Gastrocnemius medialis (tissue), 4 donors: ENCODE results near the gene USP46. TPM values are rescaled to one million over a fixed set of nuclear protein-coding genes. Genes with fewer than 3 reads are reported as not detected.

Experiments used
- ATAC-seq, 2 donors: fragments of 150-250 bp; one replicate each; pipeline ENCODE4 v1.9.1; 2016
- DNase-seq, 2 donors: peaks; one replicate each; pipeline ENCODE4 v3.0.0-alpha.2; 2019
- H3K27ac ChIP-seq, 4 donors: fragments of 200-600 bp; sonication (generic); 1 replicate in 1 of 4; 2 replicates in 3 of 4; pipeline ENCODE4 v1.5.1; 2016 to 2018; ENCODE audit warnings: mild to moderate bottlenecking in 2 of 4, moderate library complexity in 1 of 4
- H3K27me3 ChIP-seq, 3 donors: fragments of 200-600 bp; sonication (generic) in 2 of 3; 1 replicate in 1 of 3; 2 replicates in 2 of 3; pipeline versions ENCODE4 v1.5.1 to v1.6.0; 2016 to 2019; ENCODE audit warnings: mild to moderate bottlenecking in 1 of 3, moderate library complexity in 1 of 3
- H3K36me3 ChIP-seq, 2 donors: fragments of 200-600 bp; sonication (generic) in 1 of 2; one replicate each; pipeline ENCODE4 v1.5.1; 2017 to 2018
- H3K4me1 ChIP-seq, 2 donors: fragments of 200-600 bp; sonication (generic) in 1 of 2; one replicate each; pipeline ENCODE4 v1.5.1; 2016 to 2017; ENCODE audit warnings: mild to moderate bottlenecking in 2 of 2
- H3K4me3 ChIP-seq, 4 donors: fragments of 200-600 bp; sonication (generic) in 3 of 4; 1 replicate in 1 of 4; 2 replicates in 3 of 4; pipeline ENCODE4 v1.5.1; 2016 to 2019; ENCODE audit warnings: mild to moderate bottlenecking in 2 of 4
- H3K9me3 ChIP-seq, 3 donors: fragments of 200-600 bp; sonication (generic) in 2 of 3; 1 replicate in 1 of 3; 2 replicates in 2 of 3; pipeline ENCODE4 v1.5.1; 2016 to 2019
- CTCF ChIP-seq, 5 experiments: fragments of 450-650 bp in 3 of 5; fragments of 200-600 bp in 2 of 5; sonication (generic) in 2 of 5; IDR thresholded peaks in 4 of 5; conservative IDR thresholded peaks in 1 of 5; 1 replicate in 4 of 5; 2 replicates in 1 of 5; pipeline ENCODE4 v1.5.1; 2016 to 2019; ENCODE audit warnings: antibody characterized with exemption in 5 of 5, mild to moderate bottlenecking in 3 of 5, moderate library complexity in 3 of 5
- POLR2A ChIP-seq, 2 donors: fragments of 450-650 bp; IDR thresholded peaks; one replicate each; pipeline ENCODE4 v1.6.1; 2017; ENCODE audit warnings: antibody characterized with exemption in 2 of 2, mild to moderate bottlenecking in 2 of 2, moderate library complexity in 2 of 2
- in situ Hi-C, 4 donors: fragments of 200-750 bp; cut with MboI; loops; one replicate each; pipeline versions ENCODE4 v1.15.0 to v1.8.0; 2017; ENCODE audit warnings: low sequenced_read_pairs in 4 of 4
- intact Hi-C: fragments of 100-400 bp; cut with DNase I; formaldehyde crosslinking; loops from one replicate; pipeline ENCODE4 v1.15.1; 2023; ENCODE audit warnings: low total_unique reads
- total RNA-seq, 4 donors: library from RNA; depleted of rRNA; stranded (reverse); fragments of >200 nt; gene quantifications; one replicate each; pipeline versions ENCODE4 v1.1.0 to v1.2.3, GENCODE V29; 2016

Gene USP46
- total RNA-seq: 10 to 100 TPM in 3 of 4 donors, 1 to 10 TPM in 1; 8.9 to 13.2 (median 11.8) TPM

GRCh38 chr4:52659001-52659721, at the start of gene USP46:
USP46 (minus strand) TSS chr4:52659301; CDS start chr4:52659150, 151 bp downstream.
- Histone ChIP-seq H3K9me3 (no peaks in the 10 kb centered on the region), H3K27me3 (no peaks in the 10 kb centered on the region), H3K27ac (peak within 1 kb of the TSS; percentile 89 to 99 (median 91)), H3K4me1 (peaks cover 34 to 41% of the 10 kb centered on the region in 2 donors), H3K36me3 (no peaks in the 10 kb centered on the region), H3K4me3 (peak within 1 kb of the TSS; percentile 58 to 96 (median 78))
- peak; percentile 60 to 64 for DNase-seq
- in situ Hi-C loops: loop anchor here in 1 of 4 donors (10.0 kb wide), 1 partner anchor 56 kb away; no protein-coding TSS in a partner anchor
- intact Hi-C loops: loop anchor here (1.0 to 10.0 kb wide), 6 partner anchors 30 to 1406 kb away; partner anchors contain the start of genes CHIC2 and RASL11B
- ATAC-seq: peak; percentile 68 to 73
- TF ChIP-seq POLR2A (IDR thresholded peaks at IDR 0.05) (peak; percentile 65 to 68), CTCF (IDR thresholded peaks at IDR 0.05 in 4 of 5, conservative IDR thresholded peaks at IDR 0.05 in 1 of 5) (no peak)

GRCh38 chr4:52704661-52705060, 45.6 kb upstream of the USP46 start:
- intact Hi-C loops (no loop called here), in situ Hi-C loops (loop anchor here in 2 of 4 donors (25.0 kb wide), 2 partner anchors 283 to 667 kb away; partner anchors contain the start of gene SGCB (in 1 of the 2))
- Histone ChIP-seq H3K36me3 (no peaks in the 10 kb centered on the region), H3K4me3 (no peak overlapping the region), H3K9me3 (no peaks in the 10 kb centered on the region), H3K4me1 (no peaks in the 10 kb centered on the region), H3K27me3 (no peaks in the 10 kb centered on the region), H3K27ac (no peak overlapping the region)
- DNase-seq (no peak), ATAC-seq (no peak)
- TF ChIP-seq POLR2A (IDR thresholded peaks at IDR 0.05) (no peak), CTCF (IDR thresholded peaks at IDR 0.05 in 4 of 5, conservative IDR thresholded peaks at IDR 0.05 in 1 of 5) (no peak)

- no peak overlapping the region for H3K4me3 ChIP-seq
- TF ChIP-seq CTCF (IDR thresholded peaks at IDR 0.05 in 4 of 5, conservative IDR thresholded peaks at IDR 0.05 in 1 of 5) (no peak), POLR2A (IDR thresholded peaks at IDR 0.05) (no peak)
- H3K4me1 ChIP-seq: no peaks in the 10 kb centered on the region
- no peaks in the 10 kb centered on the region for H3K36me3 ChIP-seq
- H3K9me3 ChIP-seq: no peaks in the 10 kb centered on the region
- no peaks in the 10 kb centered on the region for H3K27me3 ChIP-seq
- intact Hi-C loops (no loop called here), in situ Hi-C loops (loop anchor here in 2 of 4 donors (25.0 kb wide), 2 partner anchors 283 to 667 kb away; partner anchors contain the start of gene SGCB (in 1 of the 2))
- H3K27ac ChIP-seq: no peak overlapping the region
- no peak for ATAC-seq
- no peak for DNase-seq
Observed at GRCh38 chr4:52704133-52704532, 45.0 kb upstream of the USP46 start.

- Histone ChIP-seq H3K4me1 (no peaks in the 10 kb centered on the region), H3K36me3 (no peaks in the 10 kb centered on the region), H3K27ac (no peak overlapping the region), H3K27me3 (no peaks in the 10 kb centered on the region), H3K9me3 (no peaks in the 10 kb centered on the region), H3K4me3 (no peak overlapping the region)
- intact Hi-C loops: no loop called here
- TF ChIP-seq POLR2A (IDR thresholded peaks at IDR 0.05) (no peak), CTCF (IDR thresholded peaks at IDR 0.05 in 4 of 5, conservative IDR thresholded peaks at IDR 0.05 in 1 of 5) (no peak)
- ATAC-seq: no peak
- in situ Hi-C loops: loop anchor here in 2 of 4 donors (25.0 kb wide), 2 partner anchors 286 to 664 kb away; partner anchors contain the start of gene SGCB (in 1 of the 2)
- DNase-seq: no peak
Observed at GRCh38 chr4:52701207-52701606, 42.1 kb upstream of the USP46 start.
